ENCODE data around the gene LDLR.

GRCh38 chr19:11078893-11079292 is 10.4 kb upstream of the LDLR start:
- TF ChIP-seq POLR2A (IDR thresholded peaks at IDR 0.05): no peak
- TF ChIP-seq CTCF (IDR thresholded peaks at IDR 0.05): no peak

Measured in heart left ventricle (tissue), 13 donors.